ENCODE measurements around the gene ADAM12.

- TF ChIP-seq CTCF (IDR thresholded peaks at IDR 0.05; ENCODE audit: low read depth, low read length), result no peak
- TF ChIP-seq EZH2phosphoT487 (IDR thresholded peaks at IDR 0.05; ENCODE audit: low read depth), result no peak
These were observed 165.4 kb downstream of the ADAM12 start for GRCh38 chr10:126222736-126223511.

All from OCI-LY3 (cell line).